Activated T-cell treated with anti-CD3 and anti-CD28 coated beads, Interleukin-2, amount 50 U/mL, for 72 hours (primary cell): ENCODE measurements around the gene SPC24. TPM values are rescaled to one million over a fixed set of nuclear protein-coding genes. Genes with fewer than 3 reads are reported as not detected.

Source experiments
- ATAC-seq, 2 donors: fragments of 150-1000 bp; cut with Tn5 transposase; replicated peaks in 1 of 2; 2 replicates each; pipeline ENCODE4 v1.10.0; 2021; ENCODE audit warnings: moderate library complexity in 2 of 2, mild to moderate bottlenecking in 1 of 2
- DNase-seq, 2 donors: peaks; one replicate each; pipeline ENCODE4 v3.0.0; 2021 to 2022; ENCODE audit warnings: mixed read lengths in 1 of 2
- H3K27ac Mint-ChIP-seq: one replicate; pipeline ENCODE4 v1.8.0; 2022; ENCODE audit warnings: mild to moderate bottlenecking, moderate library complexity, mixed read lengths
- H3K27me3 Mint-ChIP-seq: one replicate; pipeline ENCODE4 v1.8.0; 2022; ENCODE audit warnings: low read depth, mixed read lengths
- H3K36me3 Mint-ChIP-seq, 2 donors: one replicate each; pipeline ENCODE4 v1.8.0; 2022; ENCODE audit warnings: mixed read lengths in 2 of 2, mild to moderate bottlenecking in 1 of 2; ENCODE audit not compliant: insufficient read depth in 2 of 2
- H3K4me1 Mint-ChIP-seq: one replicate; pipeline ENCODE4 v1.8.0; 2022; ENCODE audit warnings: low read depth, mixed read lengths
- H3K4me3 Mint-ChIP-seq, 2 donors: one replicate each; pipeline ENCODE4 v1.8.0; 2022; ENCODE audit warnings: mild to moderate bottlenecking in 2 of 2, mixed read lengths in 2 of 2, moderate library complexity in 2 of 2
- H3K9me3 Mint-ChIP-seq, 2 donors: one replicate each; pipeline ENCODE4 v1.8.0; 2022; ENCODE audit warnings: mixed read lengths in 2 of 2
- total RNA-seq, 2 donors: library from RNA; stranded (reverse); gene quantifications; one replicate each; pipeline ENCODE4 v1.2.3, GENCODE V29; 2022

The SPC24 gene
- total RNA-seq, 2 donors from 2014 or later = 43.6 to 46.8 TPM

DNA sequence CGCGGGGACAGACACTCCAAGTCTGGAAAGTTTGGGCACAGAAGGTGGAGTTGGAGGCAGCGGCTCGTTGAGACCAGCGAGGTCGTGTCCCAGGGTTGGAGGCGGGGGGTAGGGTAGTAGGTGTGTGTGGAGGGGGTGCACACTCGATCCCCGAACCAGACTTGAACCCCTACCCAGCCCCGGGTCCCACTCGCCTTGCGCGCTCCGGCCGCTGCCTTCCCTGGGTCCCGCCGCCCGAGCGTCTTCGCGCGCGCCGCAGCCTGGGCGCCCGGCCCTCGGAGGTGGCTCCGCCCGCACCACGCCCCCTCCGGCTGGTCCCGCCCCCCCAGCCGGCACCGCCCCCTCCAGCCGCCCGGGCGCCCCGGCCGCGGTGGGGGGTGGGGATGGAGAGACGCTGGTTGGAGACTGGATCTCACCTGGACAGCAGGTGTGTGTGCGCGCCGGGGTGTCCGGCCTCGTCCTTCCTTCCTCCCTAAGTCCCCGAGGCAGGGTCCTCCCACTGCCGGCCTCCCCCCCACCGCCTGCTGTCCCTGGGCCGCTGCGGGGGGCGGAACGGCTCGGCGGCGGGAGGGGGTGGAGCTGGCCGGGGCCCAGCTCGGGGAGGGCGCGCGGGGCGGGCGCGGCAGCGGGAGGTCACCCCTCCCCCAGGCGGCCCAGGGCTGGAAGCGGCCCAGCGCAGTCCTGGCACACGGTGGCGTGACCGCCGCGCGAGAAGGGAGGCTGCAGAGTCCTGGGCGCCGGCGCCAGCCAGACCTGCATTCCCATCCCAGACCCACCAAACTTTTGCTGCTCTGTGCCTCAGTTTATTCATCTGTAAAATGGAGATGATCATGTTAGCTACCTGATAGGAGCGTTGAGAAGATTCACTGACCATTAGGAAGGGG, 42.0 kb upstream of the SPC24 start, which contains the start of gene KANK2:
Gene KANK2, minus strand, starts transcription at position 255 of the 884 bp plus-strand sequence. CDS start 3,034 bp downstream, outside the sequence.
- Mint-ChIP-seq H3K9me3 (no peaks in the 10 kb centered on the region), H3K4me3 (peak within 1 kb of the TSS; percentile 82 to 84), H3K36me3 (no peaks in the 10 kb centered on the region), H3K27me3 (peaks cover 16% of the 10 kb centered on the region), H3K4me1 (peaks cover 6% of the 10 kb centered on the region), H3K27ac (no peak within 1 kb of the TSS)
- ATAC-seq (peak; percentile 92 to 94), DNase-seq (peak; percentile 78 to 87)

DNA sequence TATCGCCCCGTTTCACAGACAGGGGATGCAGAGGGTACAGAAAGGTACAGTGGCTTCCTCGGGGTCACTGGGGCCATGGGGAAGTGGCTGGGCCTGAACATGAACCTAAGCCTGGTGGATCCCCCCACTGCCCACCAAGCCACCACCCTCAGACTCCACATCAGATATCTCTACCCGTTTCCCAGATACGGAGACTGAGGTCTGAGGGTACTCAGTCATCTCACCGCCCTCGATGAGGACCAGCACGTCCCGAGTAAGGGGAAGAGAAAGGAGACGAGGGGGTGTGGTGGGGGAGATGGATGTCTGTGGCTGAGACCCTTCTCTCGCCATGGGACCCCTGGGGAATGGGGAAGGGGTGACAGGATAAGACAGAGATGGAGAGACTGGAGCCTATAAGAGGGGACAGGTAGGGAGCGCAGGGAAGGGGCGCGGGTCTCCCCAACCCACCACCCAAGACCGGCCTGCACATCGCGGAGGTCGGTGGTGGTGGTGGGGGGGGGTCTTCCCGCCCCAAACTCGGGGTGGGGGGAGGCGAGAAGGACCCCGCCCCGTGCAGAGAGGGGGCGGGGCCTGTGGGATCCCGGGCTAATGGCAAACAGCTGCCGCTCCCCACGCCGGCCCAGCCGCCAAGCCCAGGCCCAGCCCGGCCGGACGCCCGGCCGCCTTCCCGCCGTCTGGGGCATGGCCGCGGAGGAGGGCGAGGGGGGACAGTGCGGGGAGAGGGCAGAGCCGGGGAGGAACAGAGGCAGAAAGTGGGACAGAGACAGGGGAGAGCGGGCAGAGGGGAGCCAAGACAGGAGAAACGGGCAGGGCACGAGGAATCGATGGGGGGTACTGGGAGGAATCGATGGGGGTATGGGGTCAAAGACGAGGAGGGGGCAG, 41.1 kb upstream of the SPC24 start:
- peak; percentile 7 to 16 for DNase-seq
- Mint-ChIP-seq H3K27me3 (peaks cover 16% of the 10 kb centered on the region), H3K4me1 (peaks cover 6% of the 10 kb centered on the region), H3K9me3 (no peaks in the 10 kb centered on the region), H3K36me3 (no peaks in the 10 kb centered on the region), H3K27ac (no peak overlapping the region), H3K4me3 (peak overlapping the region; percentile 70 to 84)
- peak; percentile 5 to 7 for ATAC-seq

DNA sequence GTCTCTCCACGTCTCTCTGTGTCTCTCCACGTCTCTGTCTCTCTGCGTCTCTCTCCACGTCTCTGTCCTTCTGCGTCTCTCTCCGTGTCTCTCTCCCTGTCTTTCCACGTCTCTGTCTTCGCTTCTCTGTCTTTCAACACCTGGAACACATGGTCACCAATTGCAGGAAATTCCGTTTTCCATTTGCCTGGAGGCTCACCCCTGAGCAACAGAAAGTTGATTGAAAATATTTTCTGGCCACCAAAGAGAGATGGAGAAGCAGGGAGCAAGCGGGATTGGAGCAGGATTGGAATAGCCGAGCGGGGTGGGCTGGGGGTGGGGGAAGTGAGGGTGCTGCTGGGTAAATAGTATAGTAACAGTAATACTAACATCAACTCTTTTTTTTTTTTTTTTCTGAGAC, 40.1 kb upstream of the SPC24 start:
- ATAC-seq (no peak), DNase-seq (no peak)
- Mint-ChIP-seq H3K27ac (no peak overlapping the region), H3K4me3 (no peak overlapping the region), H3K4me1 (peaks cover 6% of the 10 kb centered on the region), H3K9me3 (no peaks in the 10 kb centered on the region), H3K27me3 (peaks cover 16% of the 10 kb centered on the region), H3K36me3 (no peaks in the 10 kb centered on the region)

DNA sequence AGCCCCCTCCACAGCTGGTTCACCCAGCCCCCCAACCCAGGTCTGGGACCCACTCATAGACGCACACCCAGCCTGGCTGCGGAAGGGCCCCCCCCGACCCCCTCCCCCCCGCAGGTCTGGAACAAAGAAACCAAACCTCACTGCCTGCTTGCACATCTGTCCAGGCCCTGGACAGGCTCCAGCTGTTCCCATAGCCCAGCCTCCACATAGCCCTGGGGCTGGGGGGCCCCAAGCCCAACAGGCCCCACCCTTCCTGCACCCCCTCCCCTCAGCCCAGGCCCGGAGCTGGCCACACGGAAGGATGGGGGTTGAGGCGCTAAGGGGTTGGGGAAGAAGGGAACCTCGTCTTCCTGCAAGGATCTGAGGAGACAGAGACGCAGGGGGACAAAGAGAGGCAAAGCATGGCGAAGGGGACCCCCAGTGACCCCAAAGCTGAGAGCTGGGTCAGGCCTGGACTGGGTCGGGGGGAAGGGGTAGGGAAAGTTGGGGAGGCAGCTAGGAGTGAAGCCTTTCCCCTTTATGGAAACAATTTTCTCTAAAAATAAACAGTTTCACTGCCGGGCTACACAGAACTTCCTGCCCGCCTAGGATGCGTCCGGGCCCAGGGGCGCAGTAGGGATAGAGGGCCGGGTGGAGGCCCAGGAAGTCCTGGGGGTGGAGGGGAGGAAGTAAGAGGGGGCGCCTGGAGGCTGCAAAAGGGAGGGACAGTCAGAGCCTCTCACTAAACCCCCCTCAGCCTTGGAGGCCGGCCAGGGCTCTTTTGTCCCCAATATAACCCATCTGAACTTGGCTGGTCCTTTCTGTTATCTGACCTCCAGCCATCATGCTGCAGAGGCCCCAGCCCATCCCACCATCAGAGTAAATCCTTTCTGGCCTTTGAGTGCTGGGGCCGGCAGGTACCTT, 39.3 kb upstream of the SPC24 start:
- H3K27ac Mint-ChIP-seq = no peak overlapping the region
- no peak for ATAC-seq
- peaks cover 16% of the 10 kb centered on the region for H3K27me3 Mint-ChIP-seq
- H3K4me1 Mint-ChIP-seq = peaks cover 6% of the 10 kb centered on the region
- DNase-seq = no peak
- H3K4me3 Mint-ChIP-seq = no peak overlapping the region
- H3K9me3 Mint-ChIP-seq = no peaks in the 10 kb centered on the region
- H3K36me3 Mint-ChIP-seq = no peaks in the 10 kb centered on the region

DNA sequence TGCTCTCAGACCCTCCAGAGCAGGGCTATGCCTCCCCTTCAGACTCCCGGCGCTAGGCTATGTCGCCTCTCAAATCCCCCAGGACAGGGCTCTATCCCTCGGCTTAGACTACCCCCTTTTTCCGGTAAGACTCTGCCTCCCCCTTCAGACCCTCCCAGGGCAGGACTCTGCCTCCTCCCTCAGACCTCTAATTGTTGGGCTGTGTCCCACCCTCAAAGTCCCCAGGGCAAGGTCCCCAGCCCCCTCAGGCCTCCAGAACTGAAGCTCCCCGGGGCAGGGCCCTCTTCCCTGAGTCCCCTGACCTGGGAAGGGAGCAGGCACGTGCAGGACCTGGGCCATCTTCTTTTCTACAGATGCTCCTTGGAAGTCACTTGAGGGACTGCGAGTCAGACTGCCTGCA, 38.6 kb upstream of the SPC24 start:
- Mint-ChIP-seq H3K27ac (no peak overlapping the region), H3K9me3 (no peaks in the 10 kb centered on the region), H3K36me3 (no peaks in the 10 kb centered on the region), H3K27me3 (peaks cover 16% of the 10 kb centered on the region), H3K4me1 (peaks cover 6% of the 10 kb centered on the region), H3K4me3 (no peak overlapping the region)
- DNase-seq = no peak
- no peak for ATAC-seq

DNA sequence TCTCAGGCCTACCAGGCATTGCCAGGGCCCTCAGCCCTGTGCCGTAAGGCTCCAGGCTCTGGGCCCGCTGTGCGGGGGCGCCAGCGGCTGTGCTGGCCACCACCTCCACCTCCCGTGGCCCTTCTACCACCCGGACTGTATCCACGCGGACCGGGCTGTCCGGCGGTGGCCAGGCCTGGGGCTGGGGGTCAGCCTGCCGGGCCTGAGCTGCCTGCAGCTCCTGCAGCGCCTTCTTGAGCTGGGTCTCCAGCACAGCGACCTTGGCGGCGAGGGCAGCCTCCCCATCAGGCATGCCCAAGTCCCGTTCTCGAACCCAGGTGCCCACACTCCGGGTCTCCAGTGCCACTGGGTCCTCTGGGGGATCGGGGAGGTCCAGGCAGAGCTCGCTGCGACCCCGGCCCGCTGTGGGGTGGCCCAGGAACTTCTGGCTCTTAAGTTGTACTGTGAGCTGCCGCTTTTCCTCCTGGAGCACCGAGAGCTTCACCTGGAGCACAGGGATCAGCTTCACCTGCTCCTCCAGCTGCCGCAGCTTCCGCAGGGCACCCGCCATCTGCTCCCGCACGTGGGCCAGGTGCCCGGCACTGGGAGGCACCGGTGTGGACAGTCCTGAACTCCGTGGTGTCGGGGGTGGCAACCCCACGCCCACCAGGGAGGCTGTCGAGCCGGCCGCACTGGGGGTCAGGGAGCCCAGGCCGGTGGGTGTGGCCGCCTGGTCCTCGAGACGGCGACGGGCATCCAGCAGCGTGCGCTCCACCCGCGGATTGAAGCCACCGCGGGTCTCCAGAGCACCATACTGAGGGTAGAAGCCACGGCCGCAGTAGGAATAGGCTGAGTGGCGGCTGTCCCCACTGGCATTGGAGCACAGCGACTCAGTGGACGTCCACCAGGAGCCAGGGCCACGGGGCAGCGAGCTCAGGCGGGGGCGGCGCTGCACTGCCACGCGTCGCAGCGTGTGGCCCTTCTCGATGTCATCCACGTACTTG, 37.7 kb upstream of the SPC24 start:
- Mint-ChIP-seq H3K27me3 (peaks cover 16% of the 10 kb centered on the region), H3K9me3 (no peaks in the 10 kb centered on the region), H3K4me1 (peaks cover 6% of the 10 kb centered on the region), H3K36me3 (no peaks in the 10 kb centered on the region), H3K4me3 (no peak overlapping the region), H3K27ac (no peak overlapping the region)
- no peak for ATAC-seq
- no peak for DNase-seq

DNA sequence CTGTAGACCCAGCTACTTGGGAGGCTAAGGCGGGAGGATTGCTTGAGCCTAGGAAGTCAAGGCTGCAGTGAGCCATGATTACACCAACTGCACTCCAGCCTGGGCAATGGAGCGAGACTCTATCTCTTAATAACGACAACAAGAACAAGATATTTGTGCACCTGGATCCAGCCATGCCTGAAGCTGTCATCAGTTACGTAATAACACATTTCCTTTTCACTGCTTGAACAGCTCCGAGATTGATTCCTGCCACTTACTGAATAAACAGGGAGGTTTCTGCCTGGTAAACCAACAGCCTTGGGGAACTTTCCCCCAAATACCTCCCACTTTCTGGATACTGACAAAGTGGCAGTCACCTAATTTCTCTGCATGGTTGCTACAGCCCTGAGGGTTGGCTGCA, 36.4 kb upstream of the SPC24 start:
- ATAC-seq = no peak
- H3K27ac Mint-ChIP-seq = no peak overlapping the region

DNA sequence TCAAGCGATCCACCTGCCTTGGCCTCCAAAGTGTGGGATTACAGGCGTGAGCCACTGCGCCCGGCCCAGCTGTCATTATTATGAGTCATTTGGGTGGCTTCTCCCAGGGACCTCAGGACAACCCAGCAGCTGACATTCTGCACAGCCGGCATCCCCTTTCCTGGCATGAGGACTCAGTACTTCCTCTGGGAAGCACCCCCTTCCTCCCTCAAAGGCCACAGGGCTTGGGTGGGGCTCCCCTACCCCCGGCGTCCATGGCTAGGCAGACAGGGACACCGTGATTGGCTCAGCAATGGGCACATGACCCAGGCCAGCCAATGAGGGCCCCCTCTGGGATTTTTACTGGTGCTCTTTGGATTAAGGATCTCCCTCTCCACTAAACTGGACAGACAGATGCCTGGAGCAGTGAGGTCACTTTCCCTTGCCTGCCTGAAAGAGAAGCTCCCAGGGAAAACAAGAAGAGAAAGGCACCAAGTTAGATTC, 35.7 kb upstream of the SPC24 start:
- Mint-ChIP-seq H3K4me1 (peaks cover 2% of the 10 kb centered on the region), H3K4me3 (no peak overlapping the region), H3K27ac (no peak overlapping the region), H3K27me3 (peaks cover 11% of the 10 kb centered on the region), H3K36me3 (no peaks in the 10 kb centered on the region), H3K9me3 (no peaks in the 10 kb centered on the region)
- DNase-seq = no peak
- ATAC-seq = no peak

More for the DNA sequence above, 36.4 kb upstream of the SPC24 start:
- peaks cover 6% of the 10 kb centered on the region for H3K4me1 Mint-ChIP-seq
- no peak overlapping the region for H3K4me3 Mint-ChIP-seq
- peaks cover 16% of the 10 kb centered on the region for H3K27me3 Mint-ChIP-seq
- H3K36me3 Mint-ChIP-seq = no peaks in the 10 kb centered on the region
- DNase-seq = no peak
- no peaks in the 10 kb centered on the region for H3K9me3 Mint-ChIP-seq

DNA sequence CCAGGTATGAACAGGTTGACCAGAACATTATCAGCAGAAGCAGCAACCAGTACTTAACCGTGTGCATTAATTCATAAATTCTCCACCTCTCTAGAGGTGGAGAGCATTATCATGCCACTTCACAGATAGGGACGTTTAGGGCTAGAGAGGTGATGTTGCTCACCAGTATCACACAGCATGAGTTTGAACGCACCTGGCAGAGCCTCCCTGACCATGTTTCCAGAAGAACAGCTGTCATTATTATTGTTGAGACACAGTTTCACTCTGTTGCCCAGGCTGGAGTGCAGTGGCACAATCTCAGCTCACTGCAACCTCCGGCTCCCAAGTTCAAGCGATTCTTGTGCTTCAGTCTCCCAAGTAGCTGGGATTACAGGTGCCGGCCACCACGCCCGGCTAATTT, 34.9 kb upstream of the SPC24 start:
- Mint-ChIP-seq H3K4me1 (no peaks in the 10 kb centered on the region), H3K36me3 (no peaks in the 10 kb centered on the region), H3K27ac (no peak overlapping the region), H3K4me3 (no peak overlapping the region), H3K9me3 (no peaks in the 10 kb centered on the region), H3K27me3 (peaks cover 3% of the 10 kb centered on the region)
- no peak for DNase-seq
- ATAC-seq = no peak

DNA sequence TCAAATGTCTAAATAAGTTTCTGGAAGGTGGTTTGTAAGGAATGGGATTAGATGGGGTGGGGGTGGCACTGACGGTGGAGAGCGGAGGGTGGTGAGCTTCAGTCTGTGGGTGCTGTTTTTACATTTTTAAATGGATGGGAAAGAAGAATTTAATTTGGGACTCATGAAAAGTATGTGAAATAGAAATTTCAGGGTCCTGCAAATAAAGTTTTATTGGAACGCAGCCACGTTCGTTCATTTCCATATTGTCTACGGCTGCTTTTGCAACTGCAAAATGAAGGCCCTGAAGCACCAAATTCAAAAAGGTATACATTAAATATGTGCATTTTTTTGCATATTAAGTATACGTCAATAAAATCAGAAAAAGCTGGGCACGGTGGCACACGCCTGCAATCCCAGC, 31.9 kb upstream of the SPC24 start:
- H3K4me1 Mint-ChIP-seq = no peaks in the 10 kb centered on the region
- no peaks in the 10 kb centered on the region for H3K36me3 Mint-ChIP-seq
- H3K27ac Mint-ChIP-seq = no peak overlapping the region
- no peak overlapping the region for H3K4me3 Mint-ChIP-seq
- H3K9me3 Mint-ChIP-seq = no peaks in the 10 kb centered on the region
- no peak for DNase-seq
- H3K27me3 Mint-ChIP-seq = no peaks in the 10 kb centered on the region
- ATAC-seq = no peak

DNA sequence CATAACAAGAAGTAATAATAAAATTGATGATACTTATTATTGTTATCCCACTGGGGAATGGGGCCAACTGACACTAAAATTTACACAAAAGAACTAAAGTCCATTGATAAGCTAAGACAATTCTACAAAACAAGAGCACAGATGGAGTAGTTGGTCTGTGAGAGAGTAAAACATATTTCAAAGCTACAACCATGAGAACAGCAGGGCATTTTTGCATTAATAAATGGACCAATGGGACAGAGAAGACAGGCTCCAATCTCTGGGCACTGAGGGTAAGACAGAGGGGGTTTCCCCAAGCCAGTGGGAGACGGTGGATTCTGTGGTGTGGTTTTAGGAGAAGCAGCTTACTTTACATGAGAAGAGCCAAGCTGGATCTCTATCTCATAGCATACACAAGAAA, 27.4 kb upstream of the SPC24 start:
- no peak overlapping the region for H3K27ac Mint-ChIP-seq
- H3K4me3 Mint-ChIP-seq = no peak overlapping the region
- H3K36me3 Mint-ChIP-seq = no peaks in the 10 kb centered on the region
- ATAC-seq (no peak), DNase-seq (no peak)
- H3K27me3 Mint-ChIP-seq = peaks cover under 1% of the 10 kb centered on the region
- H3K4me1 Mint-ChIP-seq = peaks cover 8% of the 10 kb centered on the region
- no peaks in the 10 kb centered on the region for H3K9me3 Mint-ChIP-seq
